ENCODE results near the gene TIMM44.

DNA sequence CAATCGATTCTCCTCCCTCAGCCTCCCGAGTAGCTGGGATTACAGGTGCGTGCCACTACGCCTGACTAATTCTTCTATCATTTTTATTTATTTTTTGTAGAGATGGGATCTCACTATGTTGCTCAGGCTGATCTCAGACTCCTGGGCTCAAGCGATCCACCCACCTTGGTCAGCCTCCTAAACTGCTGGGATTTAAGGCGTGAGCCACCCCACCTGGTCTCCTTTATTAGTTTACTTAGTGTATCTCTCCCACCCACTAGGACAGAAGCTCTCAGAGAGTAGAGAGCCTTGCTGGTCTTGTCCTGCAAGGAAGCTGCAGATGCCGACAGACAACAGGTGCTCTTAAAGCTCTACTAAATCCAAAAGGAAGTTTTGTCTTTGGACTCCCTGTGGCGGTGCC is 57.6 kb downstream of the TIMM44 start:
- TF ChIP-seq POLR2AphosphoS5 (IDR thresholded peaks at IDR 0.05; ENCODE audit: low read depth, low read length) = no peak
- TF ChIP-seq, protein P1, sequence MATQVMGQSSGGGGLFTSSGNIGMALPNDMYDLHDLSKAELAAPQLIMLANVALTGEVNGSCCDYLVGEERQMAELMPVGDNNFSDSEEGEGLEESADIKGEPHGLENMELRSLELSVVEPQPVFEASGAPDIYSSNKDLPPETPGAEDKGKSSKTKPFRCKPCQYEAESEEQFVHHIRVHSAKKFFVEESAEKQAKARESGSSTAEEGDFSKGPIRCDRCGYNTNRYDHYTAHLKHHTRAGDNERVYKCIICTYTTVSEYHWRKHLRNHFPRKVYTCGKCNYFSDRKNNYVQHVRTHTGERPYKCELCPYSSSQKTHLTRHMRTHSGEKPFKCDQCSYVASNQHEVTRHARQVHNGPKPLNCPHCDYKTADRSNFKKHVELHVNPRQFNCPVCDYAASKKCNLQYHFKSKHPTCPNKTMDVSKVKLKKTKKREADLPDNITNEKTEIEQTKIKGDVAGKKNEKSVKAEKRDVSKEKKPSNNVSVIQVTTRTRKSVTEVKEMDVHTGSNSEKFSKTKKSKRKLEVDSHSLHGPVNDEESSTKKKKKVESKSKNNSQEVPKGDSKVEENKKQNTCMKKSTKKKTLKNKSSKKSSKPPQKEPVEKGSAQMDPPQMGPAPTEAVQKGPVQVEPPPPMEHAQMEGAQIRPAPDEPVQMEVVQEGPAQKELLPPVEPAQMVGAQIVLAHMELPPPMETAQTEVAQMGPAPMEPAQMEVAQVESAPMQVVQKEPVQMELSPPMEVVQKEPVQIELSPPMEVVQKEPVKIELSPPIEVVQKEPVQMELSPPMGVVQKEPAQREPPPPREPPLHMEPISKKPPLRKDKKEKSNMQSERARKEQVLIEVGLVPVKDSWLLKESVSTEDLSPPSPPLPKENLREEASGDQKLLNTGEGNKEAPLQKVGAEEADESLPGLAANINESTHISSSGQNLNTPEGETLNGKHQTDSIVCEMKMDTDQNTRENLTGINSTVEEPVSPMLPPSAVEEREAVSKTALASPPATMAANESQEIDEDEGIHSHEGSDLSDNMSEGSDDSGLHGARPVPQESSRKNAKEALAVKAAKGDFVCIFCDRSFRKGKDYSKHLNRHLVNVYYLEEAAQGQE (IDR thresholded peaks at IDR 0.05; ENCODE audit: insufficient read depth in 1 of 2, low read depth in 2 of 2, low read length in 2 of 2) = no peak
